Erythroblast (primary cell): ENCODE data around the gene CHMP5.

ENCODE experiments used
- GATA1 ChIP-seq: IDR thresholded peaks from 2 replicates; pipeline ENCODE4 v1.6.1; 2011; ENCODE audit warnings: low read depth, mild to moderate bottlenecking, control low read depth, low read length, moderate library complexity
- POLR2A ChIP-seq: IDR thresholded peaks from 2 replicates; pipeline ENCODE4 v1.6.1; 2011; ENCODE audit warnings: mild to moderate bottlenecking, low read length

DNA sequence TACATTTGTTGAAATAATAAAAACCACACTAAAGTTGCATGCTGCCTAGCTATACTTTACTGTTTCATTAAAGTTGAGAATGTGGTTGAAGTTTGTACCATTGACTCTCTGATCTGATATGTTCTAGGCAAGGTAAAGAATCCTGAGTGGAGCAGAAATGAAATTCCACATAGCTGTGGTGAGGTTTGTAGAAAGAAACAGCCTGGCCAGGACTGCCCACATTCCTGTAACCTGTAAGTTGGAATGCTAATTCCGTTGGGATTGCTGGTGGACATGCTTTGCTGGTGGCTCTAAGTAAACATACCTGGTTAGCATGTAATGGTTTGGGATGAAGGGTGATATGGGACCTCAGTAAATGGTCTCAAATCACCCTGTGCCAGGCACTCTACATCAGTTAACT, 42.2 kb downstream of the CHMP5 start:
- TF ChIP-seq POLR2A (no peak), GATA1 (no peak)
